Omental fat pad (tissue), 4 donors: Measurements from ENCODE around the gene ST6GALNAC4. TPM values are rescaled to one million over a fixed set of nuclear protein-coding genes. Genes with fewer than 3 reads are reported as not detected.
A peak's percentile ranks its signal among the peaks of the same experiment; 100 is the strongest.

Experiments
- ATAC-seq: fragments of 150-250 bp; one replicate; pipeline ENCODE4 v1.9.1; 2016; ENCODE audit warnings: mild to moderate bottlenecking, moderate library complexity; ENCODE audit not compliant: low FRiP score
- DNase-seq: peaks from one replicate; pipeline ENCODE4 v3.0.0-alpha.2; 2019; ENCODE audit warnings: low spot score
- CTCF ChIP-seq, 3 donors: fragments of 450-650 bp; IDR thresholded peaks; one replicate each; pipeline ENCODE4 v1.5.1; 2016 to 2017; ENCODE audit warnings: antibody characterized with exemption in 3 of 3, mild to moderate bottlenecking in 3 of 3, moderate library complexity in 2 of 3
- total RNA-seq, 4 donors: library from RNA; depleted of rRNA; stranded (reverse); fragments of >200 nt; gene quantifications; one replicate each; pipeline ENCODE4 v1.1.0, GENCODE V29; 2016

ST6GALNAC4 gene
- total RNA-seq, 4 donors from 2014 or later, result 26.6 to 78.5 (median 45.0) TPM

- DNase-seq, result no peak
- peak; percentile 6 for ATAC-seq
- TF ChIP-seq CTCF (IDR thresholded peaks at IDR 0.05), result no peak
Observed at GRCh38 chr9:127905004-127905728, 11.7 kb downstream of the ST6GALNAC4 start.

GRCh38 chr9:127904561-127905003 lies 12.3 kb downstream of the ST6GALNAC4 start:
- ATAC-seq, result peak; percentile 22
- DNase-seq, result no peak
- no peak for TF ChIP-seq CTCF (IDR thresholded peaks at IDR 0.05)

GRCh38 chr9:127903557-127904475 lies 13.0 kb downstream of the ST6GALNAC4 start:
- TF ChIP-seq CTCF (IDR thresholded peaks at IDR 0.05), result no peak
- ATAC-seq (no peak), DNase-seq (no peak)

GRCh38 chr9:127899128-127899943 lies 17.5 kb downstream of the ST6GALNAC4 start, which contains the start of gene ST6GALNAC6:
TSS of gene ST6GALNAC6 (minus strand) at chr9:127899603. CDS start at chr9:127897981, 1,622 bp downstream.
- TF ChIP-seq CTCF (IDR thresholded peaks at IDR 0.05), result no peak
- ATAC-seq, result peak; percentile 71
- no peak for DNase-seq

- ATAC-seq (peak; percentile 69), DNase-seq (no peak)
- TF ChIP-seq CTCF (IDR thresholded peaks at IDR 0.05), result no peak
Observed at GRCh38 chr9:127898433-127899127, 18.3 kb downstream of the ST6GALNAC4 start.

GRCh38 chr9:127897193-127897692 lies 19.6 kb downstream of the ST6GALNAC4 start:
- DNase-seq (peak; percentile 71), ATAC-seq (peak; percentile 40)
- TF ChIP-seq CTCF (IDR thresholded peaks at IDR 0.05), result no peak
